HEK293 (cell line): ENCODE measurements around the gene ARHGAP21.
A peak's percentile ranks its signal among the peaks of the same experiment; 100 is the strongest.

ENCODE experiments used
- CTCF ChIA-PET: fragments of 350-600 bp; formaldehyde crosslinking; extraction: SDS; loops from one replicate; lab custom pipeline; 2021; ENCODE audit warnings: antibody characterized with exemption; lab: Yijun Ruan, JAX
- POLR2A ChIA-PET: fragments of 300-600 bp; formaldehyde crosslinking; extraction: SDS; loops from one replicate; lab custom pipeline; 2020; ENCODE audit warnings: antibody characterized with exemption, inconsistent platforms; lab: Yijun Ruan, JAX
- H3K27ac ChIP-seq: fragments of 200-500 bp; sonication (Bioruptor generic); 2 replicates; pipeline ENCODE4 v1.5.1; 2014; ENCODE audit warnings: low read depth, low read length, control low read depth, inconsistent platforms; ENCODE audit errors: extremely low read depth
- H3K36me3 ChIP-seq, 2 experiments: fragments of 200-500 bp in 1 of 2; sonication (Bioruptor generic) in 1 of 2; 1 replicate in 1 of 2; 2 replicates in 1 of 2; pipeline ENCODE4 v1.5.1; 2014 to 2017; ENCODE audit warnings: inconsistent platforms in 2 of 2, low read length in 2 of 2; ENCODE audit not compliant: control insufficient read depth in 2 of 2, insufficient read depth in 1 of 2
- H3K4me1 ChIP-seq: fragments of 200-500 bp; sonication (Bioruptor generic); 2 replicates; pipeline ENCODE4 v1.5.1; 2014; ENCODE audit warnings: mild to moderate bottlenecking, low read length, inconsistent platforms; ENCODE audit not compliant: control insufficient read depth, insufficient read depth
- H3K4me3 ChIP-seq: 2 replicates; pipeline ENCODE4 v1.5.1; 2011; ENCODE audit warnings: low read depth, mild to moderate bottlenecking, control low read depth, low read length, moderate library complexity
- H3K9me3 ChIP-seq: fragments of 200-500 bp; sonication (Bioruptor generic); 2 replicates; pipeline ENCODE4 v1.5.1; 2014; ENCODE audit warnings: low read depth, low read length, inconsistent platforms; ENCODE audit not compliant: control insufficient read depth, insufficient read depth
- GLIS1 ChIP-seq: fragments of 450-650 bp; formaldehyde crosslinking; IDR thresholded peaks from 2 replicates; pipeline ENCODE4 v1.5.1; 2016; ENCODE audit warnings: missing biosample characterization, missing genetic modification characterization
- GLIS2 ChIP-seq: fragments of 450-650 bp; formaldehyde crosslinking; IDR thresholded peaks from 2 replicates; pipeline ENCODE4 v1.5.1; 2016; ENCODE audit warnings: missing biosample characterization, missing genetic modification characterization
- KLF10 ChIP-seq: fragments of 450-650 bp; IDR thresholded peaks from 2 replicates; pipeline ENCODE4 v1.5.1; 2018; ENCODE audit warnings: missing biosample characterization, mild to moderate bottlenecking, missing genetic modification characterization
- MZF1 ChIP-seq: fragments of 450-650 bp; formaldehyde crosslinking; IDR thresholded peaks from 2 replicates; pipeline ENCODE4 v1.5.1; 2017; ENCODE audit warnings: missing biosample characterization, missing genetic modification characterization, borderline replicate concordance
- PRDM1 ChIP-seq: fragments of 450-650 bp; formaldehyde crosslinking; IDR thresholded peaks from 2 replicates; pipeline ENCODE4; 2016; ENCODE audit warnings: missing biosample characterization, missing genetic modification characterization
- SP3 ChIP-seq: fragments of 450-650 bp; formaldehyde crosslinking; IDR thresholded peaks from 2 replicates; pipeline ENCODE4 v1.5.1; 2016; ENCODE audit warnings: missing biosample characterization, missing genetic modification characterization
- TRIM28 ChIP-seq: IDR thresholded peaks from 2 replicates; pipeline ENCODE4 v1.6.1; 2011; ENCODE audit warnings: low read length, control low read depth, borderline replicate concordance
- ZBTB21 ChIP-seq: fragments of 450-650 bp; formaldehyde crosslinking; IDR thresholded peaks from 2 replicates; pipeline ENCODE4 v1.5.1; 2017; ENCODE audit warnings: missing biosample characterization, missing genetic modification characterization
- ZBTB6 ChIP-seq: fragments of 450-650 bp; formaldehyde crosslinking; IDR thresholded peaks from 2 replicates; pipeline ENCODE4 v1.5.1; 2017; ENCODE audit warnings: missing biosample characterization, missing genetic modification characterization
- ZFP69B ChIP-seq: fragments of 450-650 bp; formaldehyde crosslinking; IDR thresholded peaks from 2 replicates; pipeline ENCODE4 v1.5.1; 2016; ENCODE audit warnings: missing biosample characterization, missing genetic modification characterization
- ZNF132 ChIP-seq: fragments of 450-650 bp; formaldehyde crosslinking; IDR thresholded peaks from 2 replicates; pipeline ENCODE4 v1.5.1; 2017; ENCODE audit warnings: missing biosample characterization, missing genetic modification characterization, borderline replicate concordance
- ZNF211 ChIP-seq: fragments of 450-650 bp; formaldehyde crosslinking; IDR thresholded peaks from 2 replicates; pipeline ENCODE4 v1.5.1; 2016; ENCODE audit warnings: low read depth, missing biosample characterization, missing genetic modification characterization
- ZNF274 ChIP-seq, 2 experiments: fragments of 200-500 bp in 1 of 2; fragments of 450-650 bp in 1 of 2; sonication (Bioruptor generic) in 1 of 2; formaldehyde crosslinking in 1 of 2; IDR thresholded peaks; 2 replicates each; pipeline versions ENCODE4 v1.5.1 to v1.6.1; 2014 to 2016; ENCODE audit warnings: borderline replicate concordance in 1 of 2, inconsistent platforms in 1 of 2, low read length in 1 of 2, missing biosample characterization in 1 of 2, missing genetic modification characterization in 1 of 2
- ZNF324 ChIP-seq: fragments of 450-650 bp; formaldehyde crosslinking; IDR thresholded peaks from 2 replicates; pipeline ENCODE4 v1.5.1; 2016; ENCODE audit warnings: missing biosample characterization, missing genetic modification characterization
- ZNF366 ChIP-seq: fragments of 450-650 bp; formaldehyde crosslinking; conservative IDR thresholded peaks from 2 replicates; pipeline ENCODE4 v1.5.1; 2016; ENCODE audit warnings: missing biosample characterization, missing genetic modification characterization
- ZNF404 ChIP-seq: fragments of 450-650 bp; formaldehyde crosslinking; IDR thresholded peaks from 2 replicates; pipeline ENCODE4 v1.5.1; 2017; ENCODE audit warnings: missing biosample characterization, missing genetic modification characterization
- ZNF433 ChIP-seq: fragments of 450-650 bp; formaldehyde crosslinking; IDR thresholded peaks from 2 replicates; pipeline ENCODE4 v1.5.1; 2016; ENCODE audit warnings: missing biosample characterization, missing genetic modification characterization, low read depth
- ZNF473 ChIP-seq: fragments of 450-650 bp; formaldehyde crosslinking; IDR thresholded peaks from 2 replicates; pipeline ENCODE4 v1.5.1; 2017; ENCODE audit warnings: missing biosample characterization, missing genetic modification characterization
- ZNF580 ChIP-seq: fragments of 450-650 bp; formaldehyde crosslinking; IDR thresholded peaks from 2 replicates; pipeline ENCODE4 v1.5.1; 2016; ENCODE audit warnings: missing biosample characterization, missing genetic modification characterization
- ZNF654 ChIP-seq: fragments of 450-650 bp; formaldehyde crosslinking; IDR thresholded peaks from 2 replicates; pipeline ENCODE4 v1.5.1; 2016; ENCODE audit warnings: low read depth, missing biosample characterization, missing genetic modification characterization
- ZNF660 ChIP-seq: fragments of 450-650 bp; IDR thresholded peaks from 2 replicates; pipeline ENCODE4 v1.5.1; 2018; ENCODE audit warnings: missing biosample characterization, mild to moderate bottlenecking, missing genetic modification characterization
- ZNF777 ChIP-seq: fragments of 450-650 bp; formaldehyde crosslinking; IDR thresholded peaks from 2 replicates; pipeline ENCODE4 v1.5.1; 2017; ENCODE audit warnings: missing biosample characterization, missing genetic modification characterization, borderline replicate concordance
- ZNF785 ChIP-seq: fragments of 450-650 bp; formaldehyde crosslinking; IDR thresholded peaks from 2 replicates; pipeline ENCODE4 v1.5.1; 2016; ENCODE audit warnings: missing biosample characterization, missing genetic modification characterization
- ZNF837 ChIP-seq: fragments of 450-650 bp; formaldehyde crosslinking; IDR thresholded peaks from 2 replicates; pipeline ENCODE4 v1.5.1; 2016; ENCODE audit warnings: missing biosample characterization, missing genetic modification characterization
- ZSCAN30 ChIP-seq: fragments of 450-650 bp; IDR thresholded peaks from 2 replicates; pipeline ENCODE4 v1.5.1; 2018; ENCODE audit warnings: missing biosample characterization, mild to moderate bottlenecking, missing genetic modification characterization, moderate library complexity
- TF ChIP-seq, protein P1 (sequence below): fragments of 450-650 bp; formaldehyde crosslinking; IDR thresholded peaks from 2 replicates; pipeline ENCODE4 v1.5.1; 2016; ENCODE audit warnings: missing biosample characterization, missing genetic modification characterization
- TF ChIP-seq, protein P2 (sequence below): fragments of 450-650 bp; formaldehyde crosslinking; IDR thresholded peaks from 2 replicates; pipeline ENCODE4 v1.5.1; 2016; ENCODE audit warnings: missing biosample characterization, missing genetic modification characterization
- TF ChIP-seq, protein P3 (sequence below): fragments of 450-650 bp; formaldehyde crosslinking; IDR thresholded peaks from 2 replicates; pipeline ENCODE4 v1.5.1; 2017; ENCODE audit warnings: missing biosample characterization, missing genetic modification characterization
- TF ChIP-seq, protein P4 (sequence below): sonication (generic); formaldehyde crosslinking; IDR thresholded peaks from 2 replicates; pipeline ENCODE4 v1.8.1; 2022; ENCODE audit warnings: mild to moderate bottlenecking, moderate library complexity, missing genetic modification reagents
- TF ChIP-seq, protein P5 (sequence below): fragments of 450-650 bp; formaldehyde crosslinking; IDR thresholded peaks from 2 replicates; pipeline ENCODE4 v1.5.1; 2016; ENCODE audit warnings: missing biosample characterization, missing genetic modification characterization

Gene ARHGAP21

GRCh38 chr10:24723788-24724380 lies at the start of gene ARHGAP21:
ARHGAP21 (minus strand) TSS chr10:24723887; CDS start chr10:24721899, 1,988 bp downstream.
- Histone ChIP-seq H3K27ac (peak within 1 kb of the TSS; percentile 95), H3K4me1 (peaks cover 4% of the 10 kb centered on the region), H3K36me3 (peaks cover 0 to 12% of the 10 kb centered on the region in 2 experiments; a peak in 1 of 3 replicates), H3K4me3 (peak within 1 kb of the TSS; percentile 78), H3K9me3 (no peaks in the 10 kb centered on the region)
- ChIA-PET POLR2A (interaction anchor here (0.8 to 1.4 kb wide), 6 partner anchors 12 to 356 kb away, joined by 3 to 7 read pairs (median 3); no protein-coding TSS in a partner anchor), CTCF (interaction anchor here (1.0 to 1.4 kb wide), 2 partner anchors 106 to 199 kb away, joined by 4 to 6 read pairs; no protein-coding TSS in a partner anchor)
- TF ChIP-seq, protein P1, sequence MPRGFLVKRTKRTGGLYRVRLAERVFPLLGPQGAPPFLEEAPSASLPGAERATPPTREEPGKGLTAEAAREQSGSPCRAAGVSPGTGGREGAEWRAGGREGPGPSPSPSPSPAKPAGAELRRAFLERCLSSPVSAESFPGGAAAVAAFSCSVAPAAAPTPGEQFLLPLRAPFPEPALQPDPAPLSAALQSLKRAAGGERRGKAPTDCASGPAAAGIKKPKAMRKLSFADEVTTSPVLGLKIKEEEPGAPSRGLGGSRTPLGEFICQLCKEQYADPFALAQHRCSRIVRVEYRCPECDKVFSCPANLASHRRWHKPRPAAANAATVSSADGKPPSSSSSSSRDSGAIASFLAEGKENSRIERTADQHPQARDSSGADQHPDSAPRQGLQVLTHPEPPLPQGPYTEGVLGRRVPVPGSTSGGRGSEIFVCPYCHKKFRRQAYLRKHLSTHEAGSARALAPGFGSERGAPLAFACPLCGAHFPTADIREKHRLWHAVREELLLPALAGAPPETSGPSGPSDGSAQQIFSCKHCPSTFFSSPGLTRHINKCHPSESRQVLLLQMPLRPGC (tag by site-specific recombination), result no peak
- TF ChIP-seq PRDM1 (tag by site-specific recombination), result no peak
- TF ChIP-seq, protein P2, sequence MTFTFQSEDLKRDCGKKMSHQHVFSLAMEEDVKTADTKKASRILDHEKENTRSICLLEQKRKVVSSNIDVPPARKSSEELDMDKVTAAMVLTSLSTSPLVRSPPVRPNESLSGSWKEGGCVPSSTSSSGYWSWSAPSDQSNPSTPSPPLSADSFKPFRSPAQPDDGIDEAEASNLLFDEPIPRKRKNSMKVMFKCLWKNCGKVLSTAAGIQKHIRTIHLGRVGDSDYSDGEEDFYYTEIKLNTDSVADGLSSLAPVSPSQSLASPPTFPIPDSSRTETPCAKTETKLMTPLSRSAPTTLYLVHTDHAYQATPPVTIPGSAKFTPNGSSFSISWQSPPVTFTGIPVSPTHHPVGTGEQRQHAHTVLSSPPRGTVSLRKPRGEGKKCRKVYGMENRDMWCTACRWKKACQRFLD, result no peak
- no peak for TF ChIP-seq ZNF433 (tag by site-specific recombination)
- TF ChIP-seq SP3 (tag by site-specific recombination), result peak; percentile 61; the same call in 1 of the 2 replicates
- TF ChIP-seq ZNF473, result no peak
- 0 out of 2 replicates have a peak, but pooled peaks have one; percentile 43 for TF ChIP-seq ZNF366
- no peak for TF ChIP-seq GLIS1
- TF ChIP-seq ZNF274 (IDR thresholded peaks at IDR 0.05; ENCODE audit: low read length), result no peak
- TF ChIP-seq ZNF274 (tag by site-specific recombination; IDR thresholded peaks at IDR 0.05; ENCODE audit: borderline replicate concordance), result no peak
- TF ChIP-seq, protein P3, sequence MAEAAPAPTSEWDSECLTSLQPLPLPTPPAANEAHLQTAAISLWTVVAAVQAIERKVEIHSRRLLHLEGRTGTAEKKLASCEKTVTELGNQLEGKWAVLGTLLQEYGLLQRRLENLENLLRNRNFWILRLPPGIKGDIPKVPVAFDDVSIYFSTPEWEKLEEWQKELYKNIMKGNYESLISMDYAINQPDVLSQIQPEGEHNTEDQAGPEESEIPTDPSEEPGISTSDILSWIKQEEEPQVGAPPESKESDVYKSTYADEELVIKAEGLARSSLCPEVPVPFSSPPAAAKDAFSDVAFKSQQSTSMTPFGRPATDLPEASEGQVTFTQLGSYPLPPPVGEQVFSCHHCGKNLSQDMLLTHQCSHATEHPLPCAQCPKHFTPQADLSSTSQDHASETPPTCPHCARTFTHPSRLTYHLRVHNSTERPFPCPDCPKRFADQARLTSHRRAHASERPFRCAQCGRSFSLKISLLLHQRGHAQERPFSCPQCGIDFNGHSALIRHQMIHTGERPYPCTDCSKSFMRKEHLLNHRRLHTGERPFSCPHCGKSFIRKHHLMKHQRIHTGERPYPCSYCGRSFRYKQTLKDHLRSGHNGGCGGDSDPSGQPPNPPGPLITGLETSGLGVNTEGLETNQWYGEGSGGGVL (tag by site-specific recombination), result peak; percentile 83
- TF ChIP-seq ZNF132 (tag by site-specific recombination), result no peak
- no peak for TF ChIP-seq ZNF654 (tag by site-specific recombination)
- TF ChIP-seq GLIS2, result peak; percentile 57
- no peak for TF ChIP-seq ZNF777 (tag by site-specific recombination)
- TF ChIP-seq ZNF785 (tag by site-specific recombination), result no peak
- TF ChIP-seq, protein P4, sequence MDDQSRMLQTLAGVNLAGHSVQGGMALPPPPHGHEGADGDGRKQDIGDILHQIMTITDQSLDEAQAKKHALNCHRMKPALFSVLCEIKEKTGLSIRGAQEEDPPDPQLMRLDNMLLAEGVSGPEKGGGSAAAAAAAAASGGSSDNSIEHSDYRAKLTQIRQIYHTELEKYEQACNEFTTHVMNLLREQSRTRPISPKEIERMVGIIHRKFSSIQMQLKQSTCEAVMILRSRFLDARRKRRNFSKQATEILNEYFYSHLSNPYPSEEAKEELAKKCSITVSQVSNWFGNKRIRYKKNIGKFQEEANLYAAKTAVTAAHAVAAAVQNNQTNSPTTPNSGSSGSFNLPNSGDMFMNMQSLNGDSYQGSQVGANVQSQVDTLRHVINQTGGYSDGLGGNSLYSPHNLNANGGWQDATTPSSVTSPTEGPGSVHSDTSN (CRISPR knock-in tag), result no peak
- no peak for TF ChIP-seq TRIM28
- TF ChIP-seq MZF1, result no peak; the same call in none of the 2 replicates
- TF ChIP-seq ZNF837 (tag by site-specific recombination), result no peak
- TF ChIP-seq ZBTB21 (tag by site-specific recombination), result no peak
- TF ChIP-seq, protein P5, sequence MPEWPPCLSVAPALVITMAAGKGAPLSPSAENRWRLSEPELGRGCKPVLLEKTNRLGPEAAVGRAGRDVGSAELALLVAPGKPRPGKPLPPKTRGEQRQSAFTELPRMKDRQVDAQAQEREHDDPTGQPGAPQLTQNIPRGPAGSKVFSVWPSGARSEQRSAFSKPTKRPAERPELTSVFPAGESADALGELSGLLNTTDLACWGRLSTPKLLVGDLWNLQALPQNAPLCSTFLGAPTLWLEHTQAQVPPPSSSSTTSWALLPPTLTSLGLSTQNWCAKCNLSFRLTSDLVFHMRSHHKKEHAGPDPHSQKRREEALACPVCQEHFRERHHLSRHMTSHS, result no peak
- TF ChIP-seq ZBTB6 (tag by site-specific recombination), result no peak; the same call in 1 of the 2 replicates
- TF ChIP-seq ZNF211 (tag by site-specific recombination), result no peak
- TF ChIP-seq ZNF404, result no peak
- no peak for TF ChIP-seq ZSCAN30 (tag by site-specific recombination)
- 0 out of 2 replicates have a peak, but pooled peaks have one; percentile 16 for TF ChIP-seq ZFP69B (tag by site-specific recombination)
- no peak for TF ChIP-seq ZNF660 (tag by site-specific recombination)
- TF ChIP-seq KLF10 (tag by site-specific recombination), result no peak
- no peak for TF ChIP-seq ZNF324 (tag by site-specific recombination)
- no peak for TF ChIP-seq ZNF580 (tag by site-specific recombination)
